ENCODE results near the gene CASKIN1.

DNA sequence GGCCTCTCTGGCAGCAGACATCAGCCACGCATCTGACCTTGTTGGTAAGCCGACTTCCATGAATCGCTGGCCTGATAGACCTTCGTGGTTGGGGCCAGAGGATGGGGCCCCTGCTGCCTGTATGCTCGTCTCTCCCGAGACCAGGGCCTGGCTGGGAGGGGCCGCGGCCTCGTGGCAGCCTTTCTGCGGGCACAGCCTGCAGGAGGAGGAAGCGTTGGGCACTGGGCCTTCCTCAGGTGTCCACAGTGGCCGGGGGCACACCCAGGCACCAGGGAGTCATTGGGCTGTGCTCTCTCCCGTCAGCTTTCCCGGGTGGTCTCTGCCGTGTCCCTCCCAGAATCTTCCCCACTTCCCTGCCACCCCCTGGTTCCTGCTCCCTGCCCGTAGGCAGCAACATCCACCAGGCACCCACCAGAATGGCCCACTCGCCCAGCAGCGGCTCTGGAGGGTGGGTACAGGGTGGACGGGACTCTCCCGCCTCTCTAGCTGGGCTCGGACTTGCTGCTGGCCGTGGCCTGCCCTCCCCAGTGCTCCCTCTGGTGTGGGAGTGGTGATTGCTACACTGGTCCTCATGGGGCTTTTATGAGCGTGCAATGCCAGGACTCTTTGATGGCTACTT, 33.3 kb upstream of the CASKIN1 start:
- TF ChIP-seq, protein P1, sequence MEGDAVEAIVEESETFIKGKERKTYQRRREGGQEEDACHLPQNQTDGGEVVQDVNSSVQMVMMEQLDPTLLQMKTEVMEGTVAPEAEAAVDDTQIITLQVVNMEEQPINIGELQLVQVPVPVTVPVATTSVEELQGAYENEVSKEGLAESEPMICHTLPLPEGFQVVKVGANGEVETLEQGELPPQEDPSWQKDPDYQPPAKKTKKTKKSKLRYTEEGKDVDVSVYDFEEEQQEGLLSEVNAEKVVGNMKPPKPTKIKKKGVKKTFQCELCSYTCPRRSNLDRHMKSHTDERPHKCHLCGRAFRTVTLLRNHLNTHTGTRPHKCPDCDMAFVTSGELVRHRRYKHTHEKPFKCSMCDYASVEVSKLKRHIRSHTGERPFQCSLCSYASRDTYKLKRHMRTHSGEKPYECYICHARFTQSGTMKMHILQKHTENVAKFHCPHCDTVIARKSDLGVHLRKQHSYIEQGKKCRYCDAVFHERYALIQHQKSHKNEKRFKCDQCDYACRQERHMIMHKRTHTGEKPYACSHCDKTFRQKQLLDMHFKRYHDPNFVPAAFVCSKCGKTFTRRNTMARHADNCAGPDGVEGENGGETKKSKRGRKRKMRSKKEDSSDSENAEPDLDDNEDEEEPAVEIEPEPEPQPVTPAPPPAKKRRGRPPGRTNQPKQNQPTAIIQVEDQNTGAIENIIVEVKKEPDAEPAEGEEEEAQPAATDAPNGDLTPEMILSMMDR (IDR thresholded peaks at IDR 0.05; ENCODE audit: low read length), result no peak
- no peak for TF ChIP-seq EZH2 (IDR thresholded peaks at IDR 0.05; ENCODE audit: borderline replicate concordance, low read length)
